Dermis blood vessel endothelial cell (primary cell): Measurements from ENCODE around the gene SYT1. TPM values are rescaled to one million over a fixed set of nuclear protein-coding genes. Genes with fewer than 3 reads are reported as not detected.

Experiments used
- DNase-seq: peaks from one replicate; pipeline ENCODE4 v3.0.0; 2010
- total RNA-seq: library from RNA; depleted of rRNA; stranded (reverse); fragments of >200 nt; gene quantifications from 2 replicates; pipeline ENCODE4 v1.2.3, GENCODE V29; 2014

Gene SYT1
- total RNA-seq, 1 donor from 2014 or later, result 9.7 TPM

DNA sequence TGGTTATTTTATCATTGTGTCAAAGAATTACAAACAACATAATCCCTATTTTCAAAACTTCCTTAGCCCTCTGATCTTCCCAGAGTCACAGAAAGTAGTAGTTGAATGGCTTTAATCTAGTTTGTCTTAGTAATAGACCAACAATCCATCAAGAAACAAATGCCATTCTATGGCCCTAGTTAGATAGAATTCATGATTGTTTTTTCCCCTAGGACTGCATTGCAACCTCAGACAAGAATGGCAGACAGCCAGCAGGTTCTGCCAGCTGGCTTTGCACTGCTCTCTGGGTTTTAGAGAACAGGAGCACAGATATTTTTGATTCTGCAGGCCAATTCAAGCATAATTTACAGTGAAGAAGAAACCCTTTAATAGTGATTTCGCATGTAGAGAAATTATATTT, 33.8 kb downstream of the SYT1 start:
- peak; percentile 38 for DNase-seq

DNA sequence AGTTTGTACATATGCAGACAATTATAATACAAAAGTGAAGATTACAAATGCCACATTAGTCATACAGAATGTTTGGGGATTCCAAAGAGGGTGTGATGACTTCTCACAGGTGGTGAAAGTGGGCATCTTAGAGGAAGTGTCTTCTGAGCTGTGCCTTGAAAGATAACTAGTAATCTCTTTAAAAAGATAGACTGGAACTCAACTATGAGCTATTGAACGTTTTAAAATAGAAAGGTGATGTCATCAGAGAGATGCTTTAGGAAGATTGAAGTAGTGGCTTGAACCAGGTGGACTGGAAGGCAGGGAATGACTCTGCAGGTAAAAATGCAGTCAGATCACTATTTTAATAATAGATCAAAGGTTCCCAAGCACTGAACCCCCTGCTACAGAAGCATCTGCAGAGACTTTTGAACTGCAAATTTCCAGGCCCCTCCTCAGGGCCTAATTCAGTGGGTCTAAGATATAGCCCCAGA, 50.3 kb downstream of the SYT1 start:
- no peak for DNase-seq

DNA sequence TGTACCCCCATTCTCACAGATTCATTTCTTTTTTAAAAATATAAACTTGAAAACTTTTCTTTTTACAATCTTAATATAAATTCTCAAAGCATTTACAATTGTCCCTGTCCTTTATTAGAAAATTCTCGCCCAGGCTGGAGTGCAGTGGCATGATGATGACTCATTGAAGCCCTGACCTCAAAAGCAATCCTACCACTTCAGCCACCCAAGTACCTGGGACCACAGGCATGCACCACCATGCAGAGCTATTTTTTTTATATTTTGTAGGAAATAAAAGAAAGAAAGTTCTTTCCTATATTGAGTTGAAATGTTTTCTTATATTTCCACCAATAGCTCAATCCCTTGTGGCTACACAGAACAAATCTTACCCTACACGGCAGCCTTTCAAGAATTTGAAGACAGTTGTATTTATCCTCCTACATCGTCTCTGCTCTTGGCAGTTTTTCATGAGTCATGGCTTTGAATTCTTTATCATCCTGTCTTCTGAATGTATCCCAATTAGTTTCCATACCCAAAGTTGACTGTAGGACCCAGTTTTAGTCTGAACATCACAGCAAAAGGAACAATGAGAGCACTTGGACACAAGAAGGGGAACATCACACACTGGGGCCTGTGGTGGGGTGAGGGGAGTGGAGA, 52.4 kb downstream of the SYT1 start:
- no peak for DNase-seq

DNA sequence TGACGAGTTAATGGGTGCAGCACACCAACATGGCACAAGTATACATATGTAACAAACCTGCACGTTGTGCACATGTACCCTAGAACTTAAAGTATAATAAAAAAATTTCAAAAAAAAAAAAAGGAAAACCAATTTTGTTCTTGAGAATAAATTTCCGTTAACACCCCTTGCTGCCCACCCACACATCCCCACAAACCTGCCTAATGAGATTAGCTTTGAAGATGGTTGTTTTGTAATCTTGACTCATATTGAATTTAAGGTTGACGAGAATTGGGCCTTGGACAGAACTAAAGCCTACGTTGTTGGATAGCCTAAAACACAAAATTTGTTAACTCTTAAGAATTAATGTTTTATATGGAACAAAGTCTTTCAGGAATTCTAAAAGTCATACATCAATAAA, 52.9 kb downstream of the SYT1 start:
- DNase-seq, result no peak

DNA sequence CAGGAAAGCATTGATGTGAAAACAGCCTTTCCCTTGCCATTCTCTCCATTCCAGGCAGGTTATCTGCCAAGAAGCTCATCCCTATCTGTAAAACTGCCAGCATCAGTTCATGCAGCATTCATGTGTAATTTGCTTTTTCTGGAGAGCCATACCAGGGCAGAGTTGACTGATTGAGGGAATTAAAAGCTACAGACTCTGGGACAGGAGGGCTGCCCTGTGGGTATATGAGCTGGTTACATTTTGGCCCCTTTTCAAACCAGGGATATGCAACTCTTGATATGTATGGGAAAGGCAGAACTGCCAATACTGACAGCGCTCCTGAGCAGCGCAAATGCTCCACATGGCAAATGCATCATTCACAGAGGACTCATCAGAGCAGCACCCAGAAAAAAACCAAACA, 53.7 kb downstream of the SYT1 start:
- DNase-seq, result no peak

DNA sequence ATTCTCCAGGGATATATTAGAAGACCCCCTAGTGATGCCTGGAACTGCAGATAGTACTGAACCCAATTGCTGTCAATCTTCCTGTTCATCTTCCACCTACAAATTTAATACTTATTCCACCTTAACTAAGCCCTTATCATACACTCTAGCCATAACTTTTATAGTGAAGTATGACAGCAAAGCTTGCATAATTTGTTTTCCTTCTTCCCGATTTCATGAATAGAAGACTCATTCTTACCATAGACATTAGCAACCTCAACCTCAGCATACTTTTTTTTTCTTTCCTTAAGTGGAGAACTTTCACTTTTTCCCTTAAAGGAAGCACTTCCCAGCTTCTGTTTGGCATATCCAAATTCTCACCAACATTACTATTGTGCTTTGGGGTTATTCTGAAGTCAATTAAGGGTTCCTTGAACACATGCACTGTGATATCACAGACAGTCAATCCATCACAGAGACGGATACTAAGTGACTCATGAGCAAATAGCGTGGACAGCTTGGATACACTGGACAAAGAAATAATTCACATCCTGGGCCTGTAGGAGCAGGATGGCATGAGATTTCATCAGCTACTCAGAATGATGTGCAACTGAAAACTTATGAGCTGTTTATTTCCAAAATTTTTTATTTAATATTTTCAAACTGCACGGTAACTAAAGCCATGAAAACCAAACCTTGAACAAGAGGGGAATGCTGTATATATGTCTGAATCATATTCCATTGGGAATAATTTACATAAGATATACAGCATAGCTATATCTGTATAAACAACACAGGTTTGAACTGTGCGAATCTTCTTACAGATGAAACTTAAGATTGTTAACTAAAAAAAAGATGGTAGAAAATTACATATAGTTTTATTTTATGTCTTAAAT, 63.9 kb downstream of the SYT1 start:
- DNase-seq, result no peak

DNA sequence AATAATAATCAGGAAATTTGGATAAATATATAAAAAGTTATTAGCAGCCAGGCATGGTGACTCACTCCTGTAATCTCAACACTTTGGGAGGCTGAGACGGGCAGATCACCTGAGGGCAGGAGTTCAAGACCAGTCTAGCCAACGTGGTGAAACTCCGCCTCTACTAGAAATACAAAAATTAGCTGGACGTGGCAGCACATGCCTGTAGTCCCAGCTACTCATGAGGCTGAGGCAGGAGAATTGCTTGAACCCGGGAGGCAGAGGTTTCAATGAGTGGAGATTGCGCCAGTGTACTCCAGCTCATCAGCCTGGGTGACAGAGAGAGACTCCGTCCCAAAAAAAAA, 64.5 kb downstream of the SYT1 start:
- DNase-seq, result no peak

DNA sequence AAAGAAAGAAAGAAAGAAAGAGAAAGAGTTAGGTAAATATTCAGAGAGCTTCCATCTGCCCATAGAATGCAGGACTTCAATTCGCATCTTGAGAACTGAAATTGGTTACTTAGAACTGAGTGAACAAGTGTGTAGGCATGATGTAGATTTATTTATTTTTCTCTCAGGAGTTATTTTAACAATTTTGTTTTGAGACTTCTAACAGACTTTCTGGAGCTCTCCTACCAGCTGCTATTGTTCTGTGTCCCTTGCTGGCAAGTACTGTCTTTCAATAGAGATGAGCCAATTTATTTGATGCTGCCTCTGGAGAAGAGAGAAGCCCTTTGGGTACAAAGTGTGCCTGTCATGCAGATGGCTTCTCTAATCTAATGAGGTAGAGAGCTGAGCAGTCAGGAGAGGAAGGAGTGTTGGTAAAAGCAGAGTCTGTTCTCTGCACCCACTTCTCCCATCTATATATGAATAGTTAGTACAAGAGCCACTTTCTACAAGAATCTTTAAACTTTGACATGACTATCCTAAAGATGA, 67.0 kb downstream of the SYT1 start:
- DNase-seq, result no peak

DNA sequence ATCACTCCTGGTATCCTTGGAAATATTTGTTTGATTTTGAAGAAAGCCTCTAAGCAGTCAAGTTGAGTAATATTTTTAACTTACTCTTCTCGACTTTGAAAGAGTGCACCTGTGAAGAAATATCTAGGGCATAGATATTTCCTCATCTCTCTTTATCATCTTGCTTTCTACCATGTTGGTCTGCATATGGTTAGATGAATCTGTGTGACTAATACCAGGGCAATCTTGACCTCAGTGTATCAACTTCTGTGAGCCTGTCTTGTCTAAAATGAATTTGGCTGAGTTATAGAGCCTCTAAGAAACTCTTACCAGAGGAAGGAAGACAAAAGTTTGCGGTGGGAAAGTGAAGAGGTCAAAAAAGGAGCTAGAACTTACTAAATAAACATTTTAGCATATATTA, 68.4 kb downstream of the SYT1 start:
- no peak for DNase-seq

DNA sequence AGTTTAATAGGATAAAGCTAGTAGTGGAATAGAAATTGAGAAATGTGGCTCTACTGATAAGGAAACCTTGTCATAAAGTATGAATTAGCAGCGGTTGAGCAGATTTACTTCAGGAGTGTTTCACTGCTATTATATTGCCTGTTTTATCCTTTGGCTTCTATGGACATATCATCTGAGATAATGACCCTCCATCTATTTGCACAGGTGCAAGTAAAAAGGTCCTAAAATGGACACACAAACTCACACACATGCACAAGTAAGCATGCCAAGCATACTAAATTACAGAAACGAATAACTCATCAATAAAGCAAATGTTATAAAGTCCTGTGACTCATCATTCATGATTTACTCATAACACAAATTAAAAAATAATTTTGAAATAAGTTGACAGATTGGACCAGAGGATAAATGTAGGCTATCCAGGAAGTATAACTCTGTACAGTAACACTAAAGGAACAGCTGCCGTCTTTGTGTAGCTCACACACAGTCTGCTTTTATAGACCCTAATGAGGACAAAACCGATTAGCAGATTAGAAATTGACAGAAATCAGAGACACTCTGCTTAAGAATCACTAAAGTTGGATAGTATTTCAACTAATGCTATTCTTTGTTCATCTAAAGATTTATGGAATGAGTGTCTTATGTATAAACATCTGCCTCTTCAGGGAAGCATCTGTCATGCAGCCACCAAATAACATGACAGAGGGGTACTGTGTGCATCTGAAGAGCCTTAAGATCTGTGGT, 73.9 kb downstream of the SYT1 start:
- DNase-seq, result no peak

DNA sequence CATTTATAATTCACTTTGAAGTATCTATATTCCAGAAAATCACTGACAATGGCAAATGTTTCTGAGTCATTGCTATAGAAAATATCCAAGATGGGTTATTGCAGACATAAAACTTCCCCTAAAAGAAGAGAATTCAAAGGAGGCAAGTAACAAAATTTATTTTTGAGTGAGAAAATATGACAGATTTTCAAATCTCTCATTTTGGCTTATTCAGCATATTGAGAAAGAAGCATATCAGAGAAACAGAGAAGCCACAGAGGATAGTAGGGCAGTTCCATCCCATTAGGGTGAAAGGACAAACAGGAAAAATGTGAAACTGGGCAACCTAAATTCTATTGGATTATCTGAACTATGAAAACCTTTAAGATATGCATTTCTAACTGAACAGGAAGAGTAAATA, 85.0 kb downstream of the SYT1 start:
- no peak for DNase-seq

DNA sequence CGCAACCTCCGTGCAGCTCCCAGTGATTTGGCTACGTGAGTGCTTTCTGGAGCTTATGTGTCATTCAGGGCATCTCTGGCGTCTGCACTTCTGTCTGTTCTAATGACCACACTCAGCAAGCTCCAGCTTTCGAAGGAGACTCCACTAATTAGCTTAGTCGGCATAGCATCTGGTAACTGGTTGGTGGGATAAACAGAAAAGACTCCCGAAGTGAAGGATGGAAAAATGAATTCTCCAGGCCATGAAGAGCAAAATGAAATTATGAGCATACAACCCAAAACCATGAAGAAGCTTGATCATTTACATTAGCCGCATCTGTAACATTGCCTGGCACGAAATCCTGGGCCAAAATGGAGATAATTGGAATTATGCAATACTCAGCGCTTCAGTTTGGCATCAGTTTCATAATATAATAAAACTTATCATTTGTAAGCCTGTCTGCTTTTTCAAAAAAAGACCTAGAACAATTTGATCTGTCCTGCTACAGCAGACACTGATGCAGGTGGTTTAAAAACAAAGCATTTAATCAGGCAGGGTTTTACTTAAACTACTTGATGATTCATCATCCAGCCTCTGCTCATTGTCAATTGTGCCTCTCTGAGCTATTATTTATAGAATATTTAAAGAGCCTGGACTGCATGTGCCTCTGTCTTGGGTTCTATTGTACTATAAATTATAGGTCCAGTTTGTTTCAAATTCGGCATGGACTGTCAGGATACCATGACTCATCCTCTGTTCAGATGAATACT, 87.4 kb downstream of the SYT1 start:
- peak; percentile 66 for DNase-seq

DNA sequence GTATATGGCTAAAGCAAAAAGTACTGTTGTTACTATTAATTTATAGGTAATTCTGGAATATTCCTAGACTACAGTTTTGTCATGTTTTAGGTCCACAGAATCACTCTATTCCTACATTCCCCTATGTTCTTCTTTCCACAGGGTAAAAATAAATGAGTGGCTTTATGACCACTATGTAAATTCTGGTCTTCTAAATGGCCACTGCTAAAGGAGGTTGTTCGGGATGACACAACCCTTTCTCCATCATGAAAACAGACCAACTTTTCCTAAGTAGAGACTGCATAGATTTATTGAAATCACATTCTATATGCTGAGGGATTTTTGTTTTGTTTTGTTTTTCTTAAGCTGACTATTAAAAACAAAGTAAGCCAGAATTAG, 88.0 kb downstream of the SYT1 start:
- no peak for DNase-seq

DNA sequence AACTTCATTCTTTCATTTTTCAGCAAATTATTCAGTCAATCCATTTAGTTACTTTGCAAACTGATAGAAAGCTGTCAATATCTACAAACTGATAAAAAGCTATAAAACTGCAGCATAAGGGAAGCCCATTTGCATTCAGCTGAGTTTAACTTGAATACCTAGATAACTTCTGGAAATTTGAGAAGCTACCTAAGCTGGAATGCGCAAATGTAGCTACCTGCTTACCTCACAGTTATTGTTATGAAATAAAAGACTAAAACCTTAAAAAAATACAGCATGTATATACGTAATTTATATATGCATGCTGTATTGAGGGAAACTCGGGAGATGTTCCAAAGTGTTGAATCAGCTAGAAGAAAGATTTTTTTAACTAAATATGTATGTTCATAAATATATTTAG, 94.4 kb downstream of the SYT1 start:
- DNase-seq, result no peak

DNA sequence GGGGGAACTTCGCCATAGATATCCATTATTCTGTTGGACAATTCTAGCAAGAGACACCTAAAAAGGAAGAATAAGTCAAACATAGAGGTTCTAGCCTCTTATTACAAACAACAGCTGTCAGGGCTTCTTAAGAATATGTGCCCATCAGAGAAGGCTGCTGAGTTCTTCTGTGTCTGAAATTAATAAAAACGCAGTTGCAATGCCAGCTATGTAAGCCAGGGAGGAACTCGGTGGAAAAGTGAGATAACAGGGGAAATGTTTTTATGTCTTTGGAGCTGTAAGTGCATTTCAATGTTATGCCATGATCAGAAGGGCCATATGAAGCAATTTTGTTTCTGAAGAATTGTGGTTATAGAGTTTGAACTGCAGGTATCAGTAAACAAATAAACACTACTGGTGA, 95.0 kb downstream of the SYT1 start:
- DNase-seq, result no peak

DNA sequence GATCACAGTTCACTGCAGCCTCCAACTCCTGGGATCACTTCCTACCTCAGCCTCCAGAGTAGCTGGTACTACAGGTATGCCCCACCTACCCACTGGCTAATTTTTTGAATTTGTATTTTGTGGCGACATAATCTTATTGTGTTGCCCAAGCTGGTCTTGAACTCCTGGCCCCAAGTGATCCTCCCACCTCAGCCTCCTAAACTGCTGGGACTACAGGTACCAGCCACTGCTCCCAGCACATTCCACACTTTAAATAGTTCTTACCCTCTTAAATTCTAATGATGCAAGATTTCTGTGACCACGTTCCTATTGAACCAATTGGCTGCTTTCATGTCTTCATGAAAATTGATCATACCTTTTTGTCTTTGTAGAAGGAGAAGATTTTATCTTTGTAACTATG, 96.6 kb downstream of the SYT1 start:
- DNase-seq, result no peak

DNA sequence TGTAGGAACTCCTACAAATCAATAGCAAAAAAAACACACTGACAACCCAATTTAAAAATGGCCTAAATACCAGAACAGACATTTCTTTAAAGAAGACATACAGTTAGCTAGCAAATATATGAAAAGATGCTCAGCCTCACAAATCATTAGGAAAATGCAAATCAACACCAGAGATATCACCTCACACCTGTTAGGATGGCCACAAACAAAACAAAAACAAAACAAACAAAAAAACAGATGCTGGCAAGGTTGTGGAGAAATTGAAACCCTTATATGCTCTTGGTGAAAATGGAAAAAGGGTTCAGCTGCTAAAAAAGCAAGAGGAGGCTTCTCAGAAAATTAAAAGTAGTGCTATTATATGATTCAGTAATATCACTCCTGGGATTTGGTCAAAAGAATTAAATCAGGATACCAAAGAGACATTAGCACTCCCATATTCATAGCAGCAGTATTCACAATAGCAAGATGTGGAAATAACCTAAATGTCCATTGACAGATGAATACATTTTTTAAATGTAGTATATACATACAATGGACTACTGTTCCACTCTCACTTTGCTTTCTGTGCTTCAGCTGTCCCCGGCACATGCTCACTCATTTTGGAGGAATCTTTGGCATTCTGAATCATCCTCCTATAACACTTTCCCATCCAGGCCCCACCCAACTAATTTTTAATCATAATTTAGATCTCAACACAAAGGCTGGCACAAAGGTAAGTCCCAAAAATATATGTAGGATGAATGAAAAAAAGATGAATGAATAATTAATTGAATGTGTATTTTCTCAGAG, 99.1 kb downstream of the SYT1 start:
- DNase-seq, result no peak

DNA sequence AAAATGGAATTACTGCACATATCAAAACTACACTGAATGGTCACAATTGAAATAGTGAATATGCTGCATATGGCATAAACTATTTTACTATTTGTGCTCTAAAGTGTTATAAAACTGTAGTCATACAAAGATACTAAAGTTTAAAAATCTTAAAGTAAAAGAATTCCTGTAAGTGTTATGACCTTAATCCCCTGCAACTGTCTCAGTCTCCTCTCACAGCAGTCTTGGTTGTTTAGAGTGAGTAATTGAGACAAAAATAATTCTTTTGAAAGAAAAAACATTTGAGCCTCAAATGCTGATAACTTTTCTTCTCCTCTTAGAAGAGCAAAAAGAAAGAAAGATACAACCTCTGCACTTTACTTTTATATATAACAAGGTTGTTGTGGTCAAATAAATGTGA, 99.9 kb downstream of the SYT1 start:
- no peak for DNase-seq

DNA sequence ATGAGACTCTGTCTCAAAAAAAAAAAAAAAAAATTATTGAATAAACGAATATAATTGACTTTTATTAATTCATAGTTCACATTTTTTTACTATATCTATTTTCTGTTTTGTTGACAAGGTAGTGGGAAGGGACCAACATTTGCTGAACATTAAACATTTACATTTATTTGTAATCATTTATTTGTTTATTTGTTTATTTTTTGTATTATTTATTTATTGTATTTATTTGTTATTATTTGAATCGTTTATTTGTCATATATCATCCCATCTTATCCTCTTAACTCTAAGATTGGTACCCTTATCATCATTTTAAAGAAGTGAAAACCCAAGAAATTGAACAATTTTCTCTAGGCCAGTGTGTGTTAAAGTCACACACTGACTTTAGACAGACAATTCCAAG, 101.5 kb downstream of the SYT1 start:
- DNase-seq, result no peak

DNA sequence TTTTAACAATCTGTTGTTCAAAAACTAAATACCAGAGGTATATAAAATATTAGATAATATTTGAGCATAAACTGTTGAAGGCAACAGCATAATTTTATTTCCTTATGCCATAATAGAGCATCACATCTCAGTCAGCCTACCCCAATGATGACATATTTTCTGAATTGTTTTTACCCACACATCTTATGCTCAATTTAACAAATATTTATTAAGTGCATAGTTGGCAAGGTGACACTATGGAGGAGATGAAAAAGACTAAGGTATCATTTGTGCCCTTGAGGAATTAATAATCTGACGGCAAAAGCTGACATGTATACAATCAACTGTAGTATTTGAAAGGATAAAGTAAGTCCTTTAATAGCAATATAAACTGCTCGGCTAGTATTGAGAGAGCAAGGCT, 102.4 kb downstream of the SYT1 start:
- DNase-seq, result no peak

DNA sequence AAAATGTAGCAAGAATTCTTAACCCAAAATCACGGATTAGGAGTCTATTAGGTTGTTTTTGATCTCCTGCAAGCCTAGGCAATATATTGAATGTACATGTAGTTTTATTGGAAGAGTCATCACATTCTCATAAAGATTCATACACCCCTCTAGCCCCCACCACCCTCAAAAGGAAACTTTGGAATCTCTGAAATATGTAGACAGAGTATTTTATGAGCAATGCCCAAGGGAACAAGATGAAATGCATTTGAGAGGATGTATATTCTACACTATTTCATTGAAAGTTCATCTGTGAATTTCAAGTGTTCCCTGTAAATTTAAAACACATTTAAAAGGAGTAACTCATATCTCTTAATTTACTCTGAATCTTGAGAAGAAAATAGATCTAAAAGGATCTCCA, 103.7 kb downstream of the SYT1 start:
- DNase-seq, result no peak

DNA sequence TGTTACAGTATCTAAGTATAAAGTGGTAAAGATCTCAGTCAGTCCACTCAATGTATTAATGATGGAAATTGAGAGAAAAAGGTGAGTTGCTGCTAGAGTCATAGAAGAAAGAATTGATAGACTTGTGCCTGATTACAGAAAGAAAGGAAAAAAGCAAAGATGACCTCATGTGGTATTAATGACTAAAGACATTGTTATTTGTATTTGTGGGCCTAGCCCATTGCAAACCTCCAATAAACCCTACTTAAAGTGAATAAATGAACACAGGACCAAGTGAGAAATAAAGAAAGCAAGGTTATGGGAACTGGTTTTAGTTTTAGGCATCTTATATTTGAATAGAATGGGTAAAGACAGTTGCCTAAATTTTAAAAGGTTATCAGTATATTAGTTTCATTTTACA, 105.5 kb downstream of the SYT1 start:
- DNase-seq, result no peak
